ENCODE measurements around the gene ADAMTS13.

ADAMTS13 gene

GRCh38 chr9:133468374-133468773 lies 46.2 kb downstream of the ADAMTS13 start:
- Histone ChIP-seq H2AFZ (ENCODE audit: low read depth) (no peak overlapping the region), H3K36me3 (ENCODE audit: insufficient read depth) (no peaks in the 10 kb centered on the region), H3K4me2 (no peak overlapping the region), H3K9ac (no peak overlapping the region), H3K27me3 (ENCODE audit: insufficient read depth, low read depth) (peaks cover 68% of the 10 kb centered on the region), H3K27ac (no peak overlapping the region), H4K20me1 (ENCODE audit: insufficient read depth) (no peaks in the 10 kb centered on the region), H3K4me1 (ENCODE audit: low read depth, poor library complexity, severe bottlenecking) (no peaks in the 10 kb centered on the region), H3K4me3 (IDR thresholded peaks at IDR 0.05; ENCODE audit: insufficient read depth, low read depth, low read length) (no peak overlapping the region), H3K79me2 (ENCODE audit: insufficient read depth, low read depth) (no peaks in the 10 kb centered on the region)
- no peak for TF ChIP-seq CTCF (conservative IDR thresholded peaks at IDR 0.05; ENCODE audit: low read depth, low read length)

- Histone ChIP-seq H3K27me3 (ENCODE audit: insufficient read depth, low read depth) (peaks cover 62% of the 10 kb centered on the region), H3K4me2 (no peak overlapping the region), H2AFZ (ENCODE audit: low read depth) (no peak overlapping the region), H3K79me2 (ENCODE audit: insufficient read depth, low read depth) (no peaks in the 10 kb centered on the region), H3K4me3 (IDR thresholded peaks at IDR 0.05; ENCODE audit: insufficient read depth, low read depth, low read length) (no peak overlapping the region), H3K4me1 (ENCODE audit: low read depth, poor library complexity, severe bottlenecking) (no peaks in the 10 kb centered on the region), H3K9ac (no peak overlapping the region), H3K27ac (no peak overlapping the region), H4K20me1 (ENCODE audit: insufficient read depth) (no peaks in the 10 kb centered on the region), H3K36me3 (ENCODE audit: insufficient read depth) (no peaks in the 10 kb centered on the region)
- TF ChIP-seq CTCF (conservative IDR thresholded peaks at IDR 0.05; ENCODE audit: low read depth, low read length), result no peak
Measured at GRCh38 chr9:133468777-133469421, 46.7 kb downstream of the ADAMTS13 start.

GRCh38 chr9:133470427-133470924 lies 48.3 kb downstream of the ADAMTS13 start:
- H3K4me2 ChIP-seq, result no peak overlapping the region
- H3K9ac ChIP-seq, result no peak overlapping the region
- H3K4me1 ChIP-seq (ENCODE audit: low read depth, poor library complexity, severe bottlenecking), result no peaks in the 10 kb centered on the region

DNA sequence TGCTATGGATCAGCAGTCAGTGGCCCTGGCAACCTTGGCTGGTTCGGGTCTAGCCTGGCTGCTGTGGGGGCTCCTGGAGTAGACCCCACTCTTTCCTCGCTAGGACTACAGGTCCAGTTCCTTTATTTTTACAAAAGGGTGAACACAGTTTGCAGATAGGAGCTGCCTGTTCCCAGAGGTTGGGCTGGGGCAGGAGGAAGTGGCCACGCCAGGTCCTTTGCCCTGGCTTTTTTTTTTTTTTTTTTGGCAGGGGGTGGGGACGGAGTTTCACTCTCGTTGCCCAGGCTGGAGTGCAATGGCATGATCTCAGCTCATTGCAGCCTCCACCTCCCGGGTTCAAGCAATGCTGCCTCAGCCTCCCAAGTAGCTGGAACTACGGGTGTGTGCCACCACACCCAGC lies 48.8 kb downstream of the ADAMTS13 start:
- Histone ChIP-seq H3K27me3 (ENCODE audit: insufficient read depth, low read depth) (peaks cover 49% of the 10 kb centered on the region), H3K27ac (no peak overlapping the region), H3K9ac (no peak overlapping the region), H4K20me1 (ENCODE audit: insufficient read depth) (no peaks in the 10 kb centered on the region), H3K4me1 (ENCODE audit: low read depth, poor library complexity, severe bottlenecking) (no peaks in the 10 kb centered on the region), H3K4me2 (no peak overlapping the region), H2AFZ (ENCODE audit: low read depth) (no peak overlapping the region), H3K36me3 (ENCODE audit: insufficient read depth) (no peaks in the 10 kb centered on the region), H3K79me2 (ENCODE audit: insufficient read depth, low read depth) (no peaks in the 10 kb centered on the region), H3K4me3 (IDR thresholded peaks at IDR 0.05; ENCODE audit: insufficient read depth, low read depth, low read length) (no peak overlapping the region)
- TF ChIP-seq CTCF (conservative IDR thresholded peaks at IDR 0.05; ENCODE audit: low read depth, low read length), result no peak

More at GRCh38 chr9:133470427-133470924, 48.3 kb downstream of the ADAMTS13 start:
- H3K79me2 ChIP-seq (ENCODE audit: insufficient read depth, low read depth), result no peaks in the 10 kb centered on the region
- no peak for TF ChIP-seq CTCF (conservative IDR thresholded peaks at IDR 0.05; ENCODE audit: low read depth, low read length)
- peaks cover 51% of the 10 kb centered on the region for H3K27me3 ChIP-seq (ENCODE audit: insufficient read depth, low read depth)
- H4K20me1 ChIP-seq (ENCODE audit: insufficient read depth), result no peaks in the 10 kb centered on the region
- H3K4me3 ChIP-seq (IDR thresholded peaks at IDR 0.05; ENCODE audit: insufficient read depth, low read depth, low read length), result no peak overlapping the region
- H3K27ac ChIP-seq, result no peak overlapping the region
- no peaks in the 10 kb centered on the region for H3K36me3 ChIP-seq (ENCODE audit: insufficient read depth)
- H2AFZ ChIP-seq (ENCODE audit: low read depth), result no peak overlapping the region
